Measurements from ENCODE around the gene CCDC141.
"Not testable (repeated sequence)": the region's sequence is repeated elsewhere in the genome, so short reads cannot be mapped to it uniquely, and the experiment has no call there.

DNA sequence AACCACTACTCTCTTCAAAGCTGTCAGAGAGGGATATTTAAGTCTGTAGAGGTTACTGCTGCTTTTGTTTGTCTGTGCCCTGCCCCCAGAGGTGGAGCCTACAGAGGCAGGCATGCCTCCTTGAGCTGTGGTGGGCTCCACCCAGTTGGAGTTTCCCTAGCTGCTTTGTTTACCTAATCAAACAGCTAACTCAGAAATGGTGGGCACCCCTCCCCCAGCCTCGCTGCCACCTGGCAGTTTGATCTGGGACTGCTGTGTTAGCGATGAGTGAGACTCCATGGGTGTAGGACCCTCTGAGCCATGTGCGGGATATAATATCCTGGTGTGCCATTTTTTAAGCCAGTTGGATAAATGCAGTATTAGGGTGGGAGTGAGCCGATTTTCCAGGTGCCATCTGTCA, 43.0 kb upstream of the CCDC141 start:
- TF ChIP-seq, protein P1, sequence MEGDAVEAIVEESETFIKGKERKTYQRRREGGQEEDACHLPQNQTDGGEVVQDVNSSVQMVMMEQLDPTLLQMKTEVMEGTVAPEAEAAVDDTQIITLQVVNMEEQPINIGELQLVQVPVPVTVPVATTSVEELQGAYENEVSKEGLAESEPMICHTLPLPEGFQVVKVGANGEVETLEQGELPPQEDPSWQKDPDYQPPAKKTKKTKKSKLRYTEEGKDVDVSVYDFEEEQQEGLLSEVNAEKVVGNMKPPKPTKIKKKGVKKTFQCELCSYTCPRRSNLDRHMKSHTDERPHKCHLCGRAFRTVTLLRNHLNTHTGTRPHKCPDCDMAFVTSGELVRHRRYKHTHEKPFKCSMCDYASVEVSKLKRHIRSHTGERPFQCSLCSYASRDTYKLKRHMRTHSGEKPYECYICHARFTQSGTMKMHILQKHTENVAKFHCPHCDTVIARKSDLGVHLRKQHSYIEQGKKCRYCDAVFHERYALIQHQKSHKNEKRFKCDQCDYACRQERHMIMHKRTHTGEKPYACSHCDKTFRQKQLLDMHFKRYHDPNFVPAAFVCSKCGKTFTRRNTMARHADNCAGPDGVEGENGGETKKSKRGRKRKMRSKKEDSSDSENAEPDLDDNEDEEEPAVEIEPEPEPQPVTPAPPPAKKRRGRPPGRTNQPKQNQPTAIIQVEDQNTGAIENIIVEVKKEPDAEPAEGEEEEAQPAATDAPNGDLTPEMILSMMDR (conservative IDR thresholded peaks at IDR 0.05; ENCODE audit: low read depth in 2 of 2) = not testable (repeated sequence)
- not testable (repeated sequence) for TF ChIP-seq EZH2 (IDR thresholded peaks at IDR 0.05; ENCODE audit: low read depth, unreplicated experiment); POLR2AphosphoS5 (IDR thresholded peaks at IDR 0.05; ENCODE audit: low read depth); EZH2phosphoT487 (IDR thresholded peaks at IDR 0.05; ENCODE audit: unreplicated experiment)
- TF ChIP-seq, protein P2, sequence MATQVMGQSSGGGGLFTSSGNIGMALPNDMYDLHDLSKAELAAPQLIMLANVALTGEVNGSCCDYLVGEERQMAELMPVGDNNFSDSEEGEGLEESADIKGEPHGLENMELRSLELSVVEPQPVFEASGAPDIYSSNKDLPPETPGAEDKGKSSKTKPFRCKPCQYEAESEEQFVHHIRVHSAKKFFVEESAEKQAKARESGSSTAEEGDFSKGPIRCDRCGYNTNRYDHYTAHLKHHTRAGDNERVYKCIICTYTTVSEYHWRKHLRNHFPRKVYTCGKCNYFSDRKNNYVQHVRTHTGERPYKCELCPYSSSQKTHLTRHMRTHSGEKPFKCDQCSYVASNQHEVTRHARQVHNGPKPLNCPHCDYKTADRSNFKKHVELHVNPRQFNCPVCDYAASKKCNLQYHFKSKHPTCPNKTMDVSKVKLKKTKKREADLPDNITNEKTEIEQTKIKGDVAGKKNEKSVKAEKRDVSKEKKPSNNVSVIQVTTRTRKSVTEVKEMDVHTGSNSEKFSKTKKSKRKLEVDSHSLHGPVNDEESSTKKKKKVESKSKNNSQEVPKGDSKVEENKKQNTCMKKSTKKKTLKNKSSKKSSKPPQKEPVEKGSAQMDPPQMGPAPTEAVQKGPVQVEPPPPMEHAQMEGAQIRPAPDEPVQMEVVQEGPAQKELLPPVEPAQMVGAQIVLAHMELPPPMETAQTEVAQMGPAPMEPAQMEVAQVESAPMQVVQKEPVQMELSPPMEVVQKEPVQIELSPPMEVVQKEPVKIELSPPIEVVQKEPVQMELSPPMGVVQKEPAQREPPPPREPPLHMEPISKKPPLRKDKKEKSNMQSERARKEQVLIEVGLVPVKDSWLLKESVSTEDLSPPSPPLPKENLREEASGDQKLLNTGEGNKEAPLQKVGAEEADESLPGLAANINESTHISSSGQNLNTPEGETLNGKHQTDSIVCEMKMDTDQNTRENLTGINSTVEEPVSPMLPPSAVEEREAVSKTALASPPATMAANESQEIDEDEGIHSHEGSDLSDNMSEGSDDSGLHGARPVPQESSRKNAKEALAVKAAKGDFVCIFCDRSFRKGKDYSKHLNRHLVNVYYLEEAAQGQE (IDR thresholded peaks at IDR 0.05; ENCODE audit: unreplicated experiment) = not testable (repeated sequence)
- TF ChIP-seq, protein P3, sequence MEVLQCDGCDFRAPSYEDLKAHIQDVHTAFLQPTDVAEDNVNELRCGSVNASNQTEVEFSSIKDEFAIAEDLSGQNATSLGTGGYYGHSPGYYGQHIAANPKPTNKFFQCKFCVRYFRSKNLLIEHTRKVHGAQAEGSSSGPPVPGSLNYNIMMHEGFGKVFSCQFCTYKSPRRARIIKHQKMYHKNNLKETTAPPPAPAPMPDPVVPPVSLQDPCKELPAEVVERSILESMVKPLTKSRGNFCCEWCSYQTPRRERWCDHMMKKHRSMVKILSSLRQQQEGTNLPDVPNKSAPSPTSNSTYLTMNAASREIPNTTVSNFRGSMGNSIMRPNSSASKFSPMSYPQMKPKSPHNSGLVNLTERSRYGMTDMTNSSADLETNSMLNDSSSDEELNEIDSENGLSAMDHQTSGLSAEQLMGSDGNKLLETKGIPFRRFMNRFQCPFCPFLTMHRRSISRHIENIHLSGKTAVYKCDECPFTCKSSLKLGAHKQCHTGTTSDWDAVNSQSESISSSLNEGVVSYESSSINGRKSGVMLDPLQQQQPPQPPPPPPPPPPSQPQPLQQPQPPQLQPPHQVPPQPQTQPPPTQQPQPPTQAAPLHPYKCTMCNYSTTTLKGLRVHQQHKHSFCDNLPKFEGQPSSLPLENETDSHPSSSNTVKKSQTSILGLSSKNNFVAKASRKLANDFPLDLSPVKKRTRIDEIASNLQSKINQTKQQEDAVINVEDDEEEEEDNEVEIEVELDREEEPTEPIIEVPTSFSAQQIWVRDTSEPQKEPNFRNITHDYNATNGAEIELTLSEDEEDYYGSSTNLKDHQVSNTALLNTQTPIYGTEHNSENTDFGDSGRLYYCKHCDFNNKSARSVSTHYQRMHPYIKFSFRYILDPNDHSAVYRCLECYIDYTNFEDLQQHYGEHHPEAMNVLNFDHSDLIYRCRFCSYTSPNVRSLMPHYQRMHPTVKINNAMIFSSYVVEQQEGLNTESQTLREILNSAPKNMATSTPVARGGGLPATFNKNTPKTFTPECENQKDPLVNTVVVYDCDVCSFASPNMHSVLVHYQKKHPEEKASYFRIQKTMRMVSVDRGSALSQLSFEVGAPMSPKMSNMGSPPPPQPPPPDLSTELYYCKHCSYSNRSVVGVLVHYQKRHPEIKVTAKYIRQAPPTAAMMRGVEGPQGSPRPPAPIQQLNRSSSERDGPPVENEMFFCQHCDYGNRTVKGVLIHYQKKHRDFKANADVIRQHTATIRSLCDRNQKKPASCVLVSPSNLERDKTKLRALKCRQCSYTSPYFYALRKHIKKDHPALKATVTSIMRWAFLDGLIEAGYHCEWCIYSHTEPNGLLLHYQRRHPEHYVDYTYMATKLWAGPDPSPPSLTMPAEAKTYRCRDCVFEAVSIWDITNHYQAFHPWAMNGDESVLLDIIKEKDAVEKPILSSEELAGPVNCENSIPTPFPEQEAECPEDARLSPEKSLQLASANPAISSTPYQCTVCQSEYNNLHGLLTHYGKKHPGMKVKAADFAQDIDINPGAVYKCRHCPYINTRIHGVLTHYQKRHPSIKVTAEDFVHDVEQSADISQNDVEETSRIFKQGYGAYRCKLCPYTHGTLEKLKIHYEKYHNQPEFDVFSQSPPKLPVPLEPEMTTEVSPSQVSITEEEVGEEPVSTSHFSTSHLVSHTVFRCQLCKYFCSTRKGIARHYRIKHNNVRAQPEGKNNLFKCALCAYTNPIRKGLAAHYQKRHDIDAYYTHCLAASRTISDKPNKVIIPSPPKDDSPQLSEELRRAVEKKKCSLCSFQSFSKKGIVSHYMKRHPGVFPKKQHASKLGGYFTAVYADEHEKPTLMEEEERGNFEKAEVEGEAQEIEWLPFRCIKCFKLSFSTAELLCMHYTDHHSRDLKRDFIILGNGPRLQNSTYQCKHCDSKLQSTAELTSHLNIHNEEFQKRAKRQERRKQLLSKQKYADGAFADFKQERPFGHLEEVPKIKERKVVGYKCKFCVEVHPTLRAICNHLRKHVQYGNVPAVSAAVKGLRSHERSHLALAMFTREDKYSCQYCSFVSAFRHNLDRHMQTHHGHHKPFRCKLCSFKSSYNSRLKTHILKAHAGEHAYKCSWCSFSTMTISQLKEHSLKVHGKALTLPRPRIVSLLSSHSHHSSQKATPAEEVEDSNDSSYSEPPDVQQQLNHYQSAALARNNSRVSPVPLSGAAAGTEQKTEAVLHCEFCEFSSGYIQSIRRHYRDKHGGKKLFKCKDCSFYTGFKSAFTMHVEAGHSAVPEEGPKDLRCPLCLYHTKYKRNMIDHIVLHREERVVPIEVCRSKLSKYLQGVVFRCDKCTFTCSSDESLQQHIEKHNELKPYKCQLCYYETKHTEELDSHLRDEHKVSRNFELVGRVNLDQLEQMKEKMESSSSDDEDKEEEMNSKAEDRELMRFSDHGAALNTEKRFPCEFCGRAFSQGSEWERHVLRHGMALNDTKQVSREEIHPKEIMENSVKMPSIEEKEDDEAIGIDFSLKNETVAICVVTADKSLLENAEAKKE (CRISPR knock-in tag; IDR thresholded peaks at IDR 0.05) = not testable (repeated sequence)

All from GM23338 (cell line).